ENCODE results near the gene NEXN. TPM values are rescaled to one million over a fixed set of nuclear protein-coding genes. Genes with fewer than 3 reads are reported as not detected.

Gene NEXN
- polyA plus RNA-seq, 1 of the 3 experiments (the other 2 are of a cell fraction): 3.6 TPM

- Histone ChIP-seq H3K4me2 (peak overlapping the region; percentile 75), H3K9me2 (no peaks in the 10 kb centered on the region), H3K4me3 (ENCODE audit: low read depth in 2 of 2, low read length in 1 of 2) (peak overlapping the region; percentile 70 to 90; a peak in 3 of 4 replicates), H3K79me2 (ENCODE audit: insufficient read depth) (peaks cover 70% of the 10 kb centered on the region), H3K36me3 (replicated peaks in 1 of 2; ENCODE audit: control insufficient read depth in 1 of 2, insufficient read depth in 2 of 2, low read length in 1 of 2) (peaks cover 0 to 12% of the 10 kb centered on the region in 2 experiments), H3K4me1 (ENCODE audit: control insufficient read depth in 1 of 2, insufficient read depth in 2 of 2, low read depth in 1 of 2, low read length in 1 of 2) (peaks cover 3% of the 10 kb centered on the region in 2 experiments; a peak in 3 of 4 replicates), H4K20me1 (ENCODE audit: insufficient read depth) (no peaks in the 10 kb centered on the region), H3K9ac (peak overlapping the region; percentile 96), H3K27ac (ENCODE audit: low read depth in 2 of 2, low read length in 1 of 2) (peak overlapping the region; percentile 36 to 89; a peak in 3 of 4 replicates), H3K9me3 (no peaks in the 10 kb centered on the region), H2AFZ (ENCODE audit: low read depth) (no peak overlapping the region), H3F3A (replicated peaks; ENCODE audit: insufficient read depth) (peaks cover 20% of the 10 kb centered on the region), H3K27me3 (ENCODE audit: insufficient read depth) (no peaks in the 10 kb centered on the region)
- CTCF ChIA-PET: interaction anchor here (0.9 kb wide), 1 partner anchor 10 kb away, joined by 3 read pairs; no protein-coding TSS in a partner anchor
- 13% methylated on average over 7 of the region's 7 CpGs for WGBS (ENCODE audit: low lambda C conversion rate)
- no peak for TF ChIP-seq ZBTB33 (IDR thresholded peaks at IDR 0.05; ENCODE audit: borderline replicate concordance, low read depth)
- peak; percentile 43 for TF ChIP-seq TEAD4 (IDR thresholded peaks at IDR 0.05; ENCODE audit: borderline replicate concordance, insufficient read depth)
- TF ChIP-seq RXRA (IDR thresholded peaks at IDR 0.05; ENCODE audit: borderline replicate concordance, low read depth): peak; percentile 49; the same call in 1 of the 2 replicates
- peak; percentile 17; the same call in 1 of the 2 replicates for TF ChIP-seq NFIC (IDR thresholded peaks at IDR 0.05; ENCODE audit: borderline replicate concordance)
- no peak for TF ChIP-seq ELF1 (IDR thresholded peaks at IDR 0.05)
- TF ChIP-seq SMC3 (IDR thresholded peaks at IDR 0.05; ENCODE audit: low read depth, low read length): no peak
- 0 out of 2 replicates have a peak, but pooled peaks have one; percentile 15 for TF ChIP-seq POLR2AphosphoS5 (IDR thresholded peaks at IDR 0.05; ENCODE audit: low read depth, low read length)
- no peak for TF ChIP-seq FOXJ3 (CRISPR knock-in tag; IDR thresholded peaks at IDR 0.05)
- TF ChIP-seq GABPA (IDR thresholded peaks at IDR 0.05; ENCODE audit: low read depth): no peak
- no peak for TF ChIP-seq RFX5 (IDR thresholded peaks at IDR 0.05; ENCODE audit: low read length)
- peak; percentile 60 for TF ChIP-seq TCF12 (IDR thresholded peaks at IDR 0.05)
- TF ChIP-seq EP300 (IDR thresholded peaks at IDR 0.05; ENCODE audit: borderline replicate concordance in 1 of 2, low read depth in 1 of 2, low read length in 1 of 2): peak in 1 of 2 experiments; percentile 58; a peak in 1 of 4 replicates
- no peak for TF ChIP-seq CHD2 (IDR thresholded peaks at IDR 0.05; ENCODE audit: low read length, partially characterized antibody)
- TF ChIP-seq RCOR1 (IDR thresholded peaks at IDR 0.05; ENCODE audit: low read length): no peak
- peak; percentile 39 for TF ChIP-seq PBX3 (IDR thresholded peaks at IDR 0.05)
- peak; percentile 89 for TF ChIP-seq MEF2A (IDR thresholded peaks at IDR 0.05; ENCODE audit: borderline replicate concordance, low read depth)
- TF ChIP-seq FOSL2 (IDR thresholded peaks at IDR 0.05; ENCODE audit: borderline replicate concordance, low read depth): peak; percentile 71
- TF ChIP-seq JUND (IDR thresholded peaks at IDR 0.05): peak; percentile 66
- POLR2A ChIA-PET: no interaction called here
- no peak for DNase-seq
Measured at GRCh38 chr1:77889671-77890070, 1.2 kb downstream of the NEXN start.
